Ishikawa (cell line): ENCODE measurements around the gene CSTB.

ENCODE experiments used
- CEBPB ChIP-seq: IDR thresholded peaks from 2 replicates; pipeline ENCODE4 v1.6.1; 2012
- CREB1 ChIP-seq: IDR thresholded peaks from 2 replicates; pipeline ENCODE4 v1.6.1; 2012; ENCODE audit warnings: low read depth
- EGR1 ChIP-seq: IDR thresholded peaks from 2 replicates; pipeline ENCODE4 v1.6.1; 2012
- EP300 ChIP-seq: IDR thresholded peaks from 2 replicates; pipeline ENCODE4 v1.6.1; 2012; ENCODE audit warnings: borderline replicate concordance
- FOXM1 ChIP-seq: IDR thresholded peaks from 2 replicates; pipeline ENCODE4 v1.6.1; 2012; ENCODE audit warnings: low read depth, borderline replicate concordance
- MAX ChIP-seq: IDR thresholded peaks from 2 replicates; pipeline ENCODE4 v1.6.1; 2012
- NFIC ChIP-seq: IDR thresholded peaks from 2 replicates; pipeline ENCODE4 v1.6.1; 2012
- RAD21 ChIP-seq: IDR thresholded peaks from 2 replicates; pipeline ENCODE4 v1.6.1; 2012; ENCODE audit warnings: low read depth
- REST ChIP-seq: IDR thresholded peaks from 2 replicates; pipeline ENCODE4 v1.6.1; 2012; ENCODE audit warnings: low read depth, mild to moderate bottlenecking
- TAF1 ChIP-seq: IDR thresholded peaks from 2 replicates; pipeline ENCODE4 v1.6.1; 2012; ENCODE audit warnings: low read depth, mild to moderate bottlenecking
- TCF12 ChIP-seq: IDR thresholded peaks from 2 replicates; pipeline ENCODE4 v1.6.1; 2012; ENCODE audit warnings: low read depth
- TEAD4 ChIP-seq: IDR thresholded peaks from 2 replicates; pipeline ENCODE4 v1.6.1; 2012
- USF1 ChIP-seq: IDR thresholded peaks from 2 replicates; pipeline ENCODE4 v1.6.1; 2012
- YY1 ChIP-seq: IDR thresholded peaks from 2 replicates; pipeline ENCODE4 v1.6.1; 2012; ENCODE audit warnings: low read depth
- ZBTB7A ChIP-seq: IDR thresholded peaks from 2 replicates; pipeline ENCODE4 v1.6.1; 2012; ENCODE audit warnings: low read depth

Gene CSTB

GRCh38 chr21:43789276-43790009 lies 13.3 kb upstream of the CSTB start, which contains the start of gene RRP1:
Gene RRP1 (plus strand): TSS chr21:43789577. CDS start chr21:43789630, 53 bp downstream.
- TF ChIP-seq EP300 = no peak
- peak; percentile 63 for TF ChIP-seq USF1
- TF ChIP-seq ZBTB7A = peak; percentile 83
- TF ChIP-seq EGR1 = peak; percentile 58; the same call in 1 of the 2 replicates
- TF ChIP-seq TEAD4 = peak; percentile 19; the same call in 1 of the 2 replicates
- peak; percentile 95 for TF ChIP-seq MAX
- no peak for TF ChIP-seq YY1
- TF ChIP-seq TAF1 = 0 out of 2 replicates have a peak, but pooled peaks have one; percentile 58
- TF ChIP-seq CREB1 = peak; percentile 91
- TF ChIP-seq RAD21 = peak; percentile 43; the same call in 1 of the 2 replicates
- TF ChIP-seq REST = no peak
- TF ChIP-seq FOXM1 = no peak
- TF ChIP-seq CEBPB = no peak
- TF ChIP-seq TCF12 = peak; percentile 63; the same call in 1 of the 2 replicates
- no peak for TF ChIP-seq NFIC

GRCh38 chr21:43786807-43787440 lies 10.8 kb upstream of the CSTB start:
- TF ChIP-seq CEBPB (no peak), REST (no peak), YY1 (no peak), EGR1 (no peak), CREB1 (no peak), FOXM1 (no peak), RAD21 (no peak), NFIC (no peak), TEAD4 (no peak), TCF12 (no peak)

GRCh38 chr21:43786300-43786806 lies 10.2 kb upstream of the CSTB start:
- no peak for TF ChIP-seq NFIC
- no peak for TF ChIP-seq TAF1
- no peak for TF ChIP-seq TEAD4
- TF ChIP-seq USF1 = no peak
- no peak for TF ChIP-seq REST
- TF ChIP-seq RAD21 = no peak

GRCh38 chr21:43785134-43785533 lies 9.0 kb upstream of the CSTB start:
- TF ChIP-seq TCF12 (no peak), RAD21 (no peak), CEBPB (0 out of 2 replicates have a peak, but pooled peaks have one; percentile 20), TAF1 (no peak)
